H1 (cell line): Measurements from ENCODE around the gene CTNND2. TPM values are rescaled to one million over a fixed set of nuclear protein-coding genes. Genes with fewer than 3 reads are reported as not detected.

Experiments
- CTCF ChIA-PET: fragments of 300-600 bp; sonication (Branson Sonifier 250); formaldehyde crosslinking; loops from one replicate; lab custom pipeline; 2021; ENCODE audit not compliant: partially characterized antibody; lab: Charles Lee
- POLR2A ChIA-PET: fragments of 300-600 bp; sonication (Branson Sonifier 250); formaldehyde crosslinking; loops from one replicate; lab custom pipeline; 2021; ENCODE audit warnings: inconsistent platforms; ENCODE audit not compliant: partially characterized antibody; lab: Charles Lee
- DNase-seq, 2 experiments: peaks; one replicate each; pipeline versions ENCODE4 v3.0.0 to v3.0.0-alpha.2; 2010 to 2022; ENCODE audit warnings: low spot score in 2 of 2, low read depth in 1 of 2, mixed read lengths in 1 of 2
- FAIRE-seq: peaks from 2 replicates; lab custom pipeline; 2011; peaks lifted over from hg19 to GRCh38; lab: Jason Lieb, UNC
- H2AFZ ChIP-seq: 2 replicates; pipeline ENCODE4 v1.8.1; 2012; ENCODE audit warnings: low read length, inconsistent platforms
- H2AK5ac ChIP-seq: 2 replicates; pipeline ENCODE4 v1.6.1; 2013; ENCODE audit warnings: low read depth, low read length
- H2BK120ac ChIP-seq: replicated peaks from 2 replicates; pipeline ENCODE3; 2013; ENCODE audit warnings: low read depth, low read length, inconsistent platforms
- H2BK12ac ChIP-seq: 2 replicates; pipeline ENCODE4 v1.6.1; 2013; ENCODE audit warnings: low read depth, low read length
- H2BK15ac ChIP-seq: 2 replicates; pipeline ENCODE4 v1.6.1; 2013; ENCODE audit warnings: low read length
- H2BK20ac ChIP-seq: 2 replicates; pipeline ENCODE4 v1.6.1; 2013; ENCODE audit warnings: low read length
- H2BK5ac ChIP-seq: 2 replicates; pipeline ENCODE4 v1.6.1; 2013; ENCODE audit warnings: low read depth, low read length
- H3K14ac ChIP-seq: 2 replicates; pipeline ENCODE4 v1.6.1; 2013; ENCODE audit warnings: inconsistent platforms; ENCODE audit not compliant: insufficient read length
- H3K18ac ChIP-seq: 2 replicates; pipeline ENCODE4 v1.6.1; 2013; ENCODE audit warnings: low read length; ENCODE audit errors: extremely low read depth
- H3K23ac ChIP-seq: 2 replicates; pipeline ENCODE4 v1.6.1; 2013; ENCODE audit warnings: inconsistent platforms; ENCODE audit not compliant: insufficient read length
- H3K23me2 ChIP-seq: 2 replicates; pipeline ENCODE4 v1.6.1; 2013; ENCODE audit warnings: low read depth, low read length
- H3K27ac ChIP-seq: 2 replicates; pipeline ENCODE4 v1.6.1; 2011; ENCODE audit warnings: low read depth, low read length, inconsistent platforms
- H3K27me3 ChIP-seq, 4 experiments: replicated peaks in 1 of 4; 1 replicate in 1 of 4; 2 replicates in 3 of 4; pipeline versions ENCODE4 v1.6.1 to v1.8.1; 2011 to 2013; ENCODE audit warnings: low read length in 3 of 4, mild to moderate bottlenecking in 3 of 4, inconsistent platforms in 2 of 4, mixed read lengths in 2 of 4, moderate library complexity in 1 of 4; ENCODE audit not compliant: control insufficient read depth in 3 of 4, insufficient read depth in 3 of 4; ENCODE audit errors: extremely low read depth in 1 of 4
- H3K36me3 ChIP-seq, 4 experiments: 2 replicates each; pipeline versions ENCODE4 v1.6.1 to v1.8.1; 2011 to 2013; ENCODE audit warnings: mild to moderate bottlenecking in 4 of 4, low read length in 3 of 4, moderate library complexity in 2 of 4, control low read depth in 1 of 4, inconsistent platforms in 1 of 4; ENCODE audit not compliant: insufficient read depth in 4 of 4, control insufficient read depth in 2 of 4
- H3K4ac ChIP-seq: replicated peaks from 2 replicates; pipeline ENCODE3; 2013; ENCODE audit warnings: low read length, low read depth, mixed read lengths, inconsistent platforms; ENCODE audit not compliant: insufficient read length
- H3K4me1 ChIP-seq, 4 experiments: replicated peaks in 1 of 4; 1 replicate in 1 of 4; 2 replicates in 3 of 4; pipeline versions ENCODE4 v1.6.1 to v1.8.1; 2011 to 2013; ENCODE audit warnings: low read length in 3 of 4, inconsistent platforms in 2 of 4, mixed read lengths in 1 of 4; ENCODE audit not compliant: insufficient read depth in 4 of 4, control insufficient read depth in 3 of 4
- H3K4me2 ChIP-seq, 2 experiments: 2 replicates each; pipeline versions ENCODE4 v1.6.1 to v1.8.1; 2011 to 2013; ENCODE audit warnings: low read depth in 2 of 2, low read length in 2 of 2, control low read depth in 1 of 2, inconsistent platforms in 1 of 2, mild to moderate bottlenecking in 1 of 2; ENCODE audit not compliant: insufficient read depth in 1 of 2
- H3K4me3 ChIP-seq, 4 experiments: fragments of 200-600, 300-600 bp in 1 of 4; sonication (generic), shearing (Covaris generic), sonication (Bioruptor Twin) in 1 of 4; 2 replicates each; pipeline versions ENCODE4 v1.5.1 to v1.8.1; 2011 to 2016; ENCODE audit warnings: low read length in 4 of 4, low read depth in 3 of 4, control low read depth in 2 of 4, inconsistent platforms in 2 of 4, mild to moderate bottlenecking in 2 of 4, mixed read lengths in 1 of 4, moderate library complexity in 1 of 4; ENCODE audit not compliant: insufficient read depth in 2 of 4; ENCODE audit errors: extremely low read depth in 1 of 4
- H3K56ac ChIP-seq: replicated peaks from 2 replicates; pipeline ENCODE3; 2013; ENCODE audit warnings: low read depth, mild to moderate bottlenecking, mixed read lengths, low read length, inconsistent platforms; ENCODE audit not compliant: insufficient read length
- H3K79me1 ChIP-seq: 2 replicates; pipeline ENCODE4 v1.6.1; 2013; ENCODE audit warnings: low read depth, low read length, control low read depth
- H3K79me2 ChIP-seq, 2 experiments: 2 replicates each; pipeline versions ENCODE4 v1.6.1 to v1.8.1; 2012 to 2013; ENCODE audit warnings: low read length in 2 of 2, mild to moderate bottlenecking in 2 of 2, inconsistent platforms in 1 of 2; ENCODE audit not compliant: insufficient read depth in 2 of 2, control insufficient read depth in 1 of 2
- H3K9ac ChIP-seq, 4 experiments: replicated peaks in 1 of 4; 1 replicate in 1 of 4; 2 replicates in 3 of 4; pipeline versions ENCODE4 v1.6.1 to v1.8.1; 2011 to 2013; ENCODE audit warnings: low read depth in 3 of 4, low read length in 3 of 4, control low read depth in 2 of 4, mild to moderate bottlenecking in 2 of 4, moderate library complexity in 2 of 4, inconsistent platforms in 1 of 4; ENCODE audit errors: extremely low read depth in 1 of 4
- H3K9me3 ChIP-seq, 2 experiments: 2 replicates each; pipeline versions ENCODE4 v1.6.1 to v1.8.1; 2012 to 2013; ENCODE audit warnings: mild to moderate bottlenecking in 2 of 2, moderate library complexity in 2 of 2, control low read depth in 1 of 2, inconsistent platforms in 1 of 2, low read depth in 1 of 2, low read length in 1 of 2, mixed read lengths in 1 of 2; ENCODE audit not compliant: insufficient read depth in 2 of 2
- H4K20me1 ChIP-seq, 2 experiments: replicated peaks in 1 of 2; 2 replicates each; pipeline versions ENCODE3 to v1.8.1; 2011 to 2013; ENCODE audit warnings: inconsistent platforms in 2 of 2, low read length in 2 of 2, mild to moderate bottlenecking in 1 of 2; ENCODE audit not compliant: insufficient read depth in 2 of 2, control insufficient read depth in 1 of 2
- H4K5ac ChIP-seq: 2 replicates; pipeline ENCODE4 v1.6.1; 2013; ENCODE audit warnings: low read length, low read depth, mixed read lengths, inconsistent platforms; ENCODE audit not compliant: insufficient read length
- H4K8ac ChIP-seq: 2 replicates; pipeline ENCODE4 v1.8.0; 2013; ENCODE audit warnings: mild to moderate bottlenecking, moderate library complexity, low read length, inconsistent platforms; ENCODE audit not compliant: insufficient read depth; ENCODE audit errors: extremely low read depth
- H4K91ac ChIP-seq: replicated peaks from 2 replicates; pipeline ENCODE3; 2013; ENCODE audit warnings: low read length, mixed read lengths, inconsistent platforms; ENCODE audit not compliant: insufficient read length
- RAD21 ChIP-seq, 2 experiments: IDR thresholded peaks in 1 of 2; conservative IDR thresholded peaks in 1 of 2; 2 replicates each; pipeline ENCODE4 v1.6.1; 2011; ENCODE audit warnings: low read depth in 2 of 2, low read length in 2 of 2, improper control_type of control experiment in 1 of 2, inconsistent platforms in 1 of 2, mild to moderate bottlenecking in 1 of 2, moderate library complexity in 1 of 2
- SIN3A ChIP-seq, 2 experiments: IDR thresholded peaks in 1 of 2; conservative IDR thresholded peaks in 1 of 2; 2 replicates each; pipeline ENCODE4 v1.6.1; 2011 to 2012; ENCODE audit warnings: low read length in 2 of 2, improper control_type of control experiment in 1 of 2, low read depth in 1 of 2, mild to moderate bottlenecking in 1 of 2
- SRF ChIP-seq: IDR thresholded peaks from 2 replicates; pipeline ENCODE4 v1.6.1; 2011; ENCODE audit warnings: mild to moderate bottlenecking, low read depth, low read length, moderate library complexity
- WGBS, 2 experiments: shearing (Covaris generic) in 1 of 2; methylation state at CpG; one replicate each; pipeline versions ENCODE4 v1.1.6 to v1.1.7; 2013 to 2015; ENCODE audit warnings: low lambda C conversion rate in 2 of 2, mixed read lengths in 2 of 2, inconsistent platforms in 1 of 2, low coverage in 1 of 2, missing lambda C conversion rate in 1 of 2; ENCODE audit not compliant: insufficient replicate concordance in 2 of 2, insufficient coverage in 1 of 2, insufficient read length in 1 of 2; ENCODE audit errors: extremely low coverage in 1 of 2, missing lambda C conversion rate in 1 of 2; 5-methylcytosine and 5-hydroxymethylcytosine counted together
- polyA plus RNA-seq, 7 experiments: library from polyadenylated mRNA; depleted of rRNA in 3 of 7; stranded (reverse) in 5 of 7; unstranded in 2 of 7; fragments of >200 nt in 5 of 7; fragments of 200-250 nt in 2 of 7; gene quantifications; 1 replicate in 5 of 7; 2 replicates in 1 of 7; 4 replicates in 1 of 7; pipeline versions ENCODE4 v1.2.1 to v1.2.3, GENCODE V29; 2011 to 2013; ENCODE audit warnings: missing spikeins in 2 of 7, mixed read lengths in 2 of 7
- total RNA-seq: library from RNA; stranded (reverse); fragmentation: NEBNext Ultra II Directional; extraction: Animal tissue kit (Norgen Biotek cat#: 25700); gene quantifications from 2 replicates; pipeline ENCODE4 v1.2.1, GENCODE V29; 2021

Gene CTNND2
- total and polyA plus RNA-seq, 2 of the 8 experiments (the other 6 are each of a cell fraction or from before 2014, with no cell fraction given) = 7.4 to 14.2 TPM

DNA sequence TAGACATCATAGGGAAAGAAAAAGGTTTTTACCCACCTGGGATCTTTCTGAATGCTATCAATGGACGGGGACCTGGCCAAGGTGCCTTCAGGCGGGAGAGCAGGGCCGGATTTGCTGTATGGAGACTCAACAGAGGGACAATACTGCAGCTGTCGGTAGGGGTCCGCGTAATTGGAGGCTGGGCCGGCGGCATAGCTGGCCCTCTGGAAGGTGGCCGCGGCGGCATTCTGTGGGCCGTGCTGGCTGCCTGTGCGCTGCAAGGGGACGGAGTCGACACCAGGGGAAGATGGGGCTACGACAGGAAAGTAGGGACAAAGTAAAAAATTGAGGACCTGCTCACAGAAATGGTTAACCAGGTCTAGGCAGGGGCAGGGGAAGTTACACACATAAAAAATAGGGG, 557.9 kb downstream of the CTNND2 start:
- Histone ChIP-seq H3K79me1 (no peaks in the 10 kb centered on the region), H3K36me3 (no peaks in the 10 kb centered on the region), H3K9ac (no peak overlapping the region), H2AFZ (no peak overlapping the region), H2BK120ac (no peak overlapping the region), H3K4me1 (no peaks in the 10 kb centered on the region; a peak in 1 of 7 replicates), H4K5ac (no peak overlapping the region), H2AK5ac (no peak overlapping the region), H2BK12ac (no peak overlapping the region), H3K56ac (no peak overlapping the region), H3K79me2 (no peaks in the 10 kb centered on the region), H3K14ac (no peak overlapping the region), H3K4me3 (no peak overlapping the region), H3K4ac (no peak overlapping the region), H3K23me2 (no peaks in the 10 kb centered on the region), H3K27me3 (no peaks in the 10 kb centered on the region), H4K91ac (no peak overlapping the region), H2BK15ac (no peak overlapping the region), H3K18ac (no peak overlapping the region), H4K8ac (no peak overlapping the region), H3K27ac (no peak overlapping the region), H3K4me2 (no peak overlapping the region), H3K23ac (no peak overlapping the region), H2BK20ac (no peak overlapping the region), H2BK5ac (no peak overlapping the region), H4K20me1 (no peaks in the 10 kb centered on the region), H3K9me3 (no peaks in the 10 kb centered on the region)
- 66% methylated on average over 16 of the region's 16 CpGs; no CpG with 5 or more reads in 1 of the 2 experiments for WGBS, 2 experiments
- FAIRE-seq = no peak
- TF ChIP-seq SIN3A (conservative IDR thresholded peaks at IDR 0.05 in 1 of 2, IDR thresholded peaks at IDR 0.05 in 1 of 2; ENCODE audit: low read depth in 1 of 2, low read length in 2 of 2) (no peak), RAD21 (IDR thresholded peaks at IDR 0.05 in 1 of 2, conservative IDR thresholded peaks at IDR 0.05 in 1 of 2; ENCODE audit: low read depth in 2 of 2, low read length in 2 of 2) (peak in 1 of 2 experiments; percentile 15; a peak in 1 of 4 replicates), SRF (no peak)
- peak in 1 of 2 experiments; percentile 63 for DNase-seq
- CTCF ChIA-PET = interaction anchor here (0.6 to 2.5 kb wide), 3 partner anchors 13 to 38 kb away, joined by 3 to 5 read pairs (median 4); no protein-coding TSS in a partner anchor
- POLR2A ChIA-PET = no interaction called here
